Gastroesophageal sphincter (tissue), 3 donors: ENCODE measurements around the gene MGLL.

Experiments used
- POLR2A ChIP-seq, 2 donors: fragments of 450-650 bp; IDR thresholded peaks; one replicate each; pipeline ENCODE4 v1.6.1; 2017; ENCODE audit warnings: antibody characterized with exemption in 2 of 2, mild to moderate bottlenecking in 2 of 2, moderate library complexity in 1 of 2
- POLR2AphosphoS5 ChIP-seq: sonication (generic); formaldehyde crosslinking; IDR thresholded peaks from one replicate; pipeline ENCODE4 v1.6.1; 2017; ENCODE audit warnings: antibody characterized with exemption
- TF ChIP-seq, protein P1 (sequence below), 4 experiments: fragments of 200-600 bp in 2 of 4; fragments of 450-650 bp in 2 of 4; sonication (generic) in 1 of 4; IDR thresholded peaks; one replicate each; pipeline ENCODE4 v1.5.1; 2017 to 2019; ENCODE audit warnings: antibody characterized with exemption in 4 of 4, mild to moderate bottlenecking in 2 of 4, moderate library complexity in 2 of 4

DNA sequence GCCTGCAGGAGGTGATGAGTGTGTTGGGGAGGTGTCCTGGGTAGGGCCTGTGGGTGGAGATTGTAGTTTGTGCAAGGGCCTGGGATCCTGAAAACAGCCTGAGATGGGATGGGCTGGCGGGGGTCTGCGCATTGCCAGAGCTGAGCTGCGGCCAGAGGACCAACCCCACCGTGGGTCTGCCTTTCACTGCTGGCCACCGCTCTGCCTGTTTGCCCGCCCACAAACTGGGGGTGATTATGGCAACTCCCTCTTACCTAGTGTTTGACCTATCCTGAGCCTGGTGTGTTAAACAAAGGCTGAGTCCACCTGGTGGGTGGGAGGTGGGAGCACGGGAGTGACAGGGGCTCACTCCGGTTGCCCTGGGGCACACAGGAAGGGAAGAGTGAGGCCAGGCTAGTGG, 139.8 kb downstream of the MGLL start:
- TF ChIP-seq, protein P1, sequence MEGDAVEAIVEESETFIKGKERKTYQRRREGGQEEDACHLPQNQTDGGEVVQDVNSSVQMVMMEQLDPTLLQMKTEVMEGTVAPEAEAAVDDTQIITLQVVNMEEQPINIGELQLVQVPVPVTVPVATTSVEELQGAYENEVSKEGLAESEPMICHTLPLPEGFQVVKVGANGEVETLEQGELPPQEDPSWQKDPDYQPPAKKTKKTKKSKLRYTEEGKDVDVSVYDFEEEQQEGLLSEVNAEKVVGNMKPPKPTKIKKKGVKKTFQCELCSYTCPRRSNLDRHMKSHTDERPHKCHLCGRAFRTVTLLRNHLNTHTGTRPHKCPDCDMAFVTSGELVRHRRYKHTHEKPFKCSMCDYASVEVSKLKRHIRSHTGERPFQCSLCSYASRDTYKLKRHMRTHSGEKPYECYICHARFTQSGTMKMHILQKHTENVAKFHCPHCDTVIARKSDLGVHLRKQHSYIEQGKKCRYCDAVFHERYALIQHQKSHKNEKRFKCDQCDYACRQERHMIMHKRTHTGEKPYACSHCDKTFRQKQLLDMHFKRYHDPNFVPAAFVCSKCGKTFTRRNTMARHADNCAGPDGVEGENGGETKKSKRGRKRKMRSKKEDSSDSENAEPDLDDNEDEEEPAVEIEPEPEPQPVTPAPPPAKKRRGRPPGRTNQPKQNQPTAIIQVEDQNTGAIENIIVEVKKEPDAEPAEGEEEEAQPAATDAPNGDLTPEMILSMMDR (IDR thresholded peaks at IDR 0.05) = no peak
- TF ChIP-seq POLR2A (IDR thresholded peaks at IDR 0.05) = no peak
- no peak for TF ChIP-seq POLR2AphosphoS5
